Spleen (tissue), 7 donors: ENCODE data around the gene GNG7.
"Not testable (repeated sequence)": the region's sequence is repeated elsewhere in the genome, so short reads cannot be mapped to it uniquely, and the experiment has no call there.

Source experiments
- CTCF ChIP-seq, 11 experiments: fragments of 200-600 bp in 7 of 11; fragments of 450-650 bp in 4 of 11; sonication (generic) in 4 of 11; IDR thresholded peaks in 8 of 11; conservative IDR thresholded peaks in 3 of 11; 1 replicate in 7 of 11; 2 replicates in 4 of 11; pipeline versions ENCODE4 v1.4.0 to v1.8.0; 2016 to 2021; ENCODE audit warnings: antibody characterized with exemption in 11 of 11, inconsistent platforms in 4 of 11, mild to moderate bottlenecking in 1 of 11
- POLR2A ChIP-seq, 3 donors: fragments of 450-650 bp; IDR thresholded peaks; one replicate each; pipeline ENCODE4 v1.5.1; 2017; ENCODE audit warnings: antibody characterized with exemption in 3 of 3, mild to moderate bottlenecking in 1 of 3
- POLR2AphosphoS5 ChIP-seq, 3 donors: sonication (generic); formaldehyde crosslinking; IDR thresholded peaks; one replicate each; pipeline ENCODE4 v1.5.1; 2017; ENCODE audit warnings: antibody characterized with exemption in 3 of 3
- donor health status: DM: no; HTN: no; CAD: no; lungs with moderate emphysema.
- donor health status: DM: no; HTN: no; CAD: no.
- donor health status: DM: no; HTN: no; CAD: no.

- not testable (repeated sequence) for TF ChIP-seq CTCF (IDR thresholded peaks at IDR 0.05 in 8 of 11, conservative IDR thresholded peaks at IDR 0.05 in 3 of 11); POLR2A (IDR thresholded peaks at IDR 0.05); POLR2AphosphoS5 (IDR thresholded peaks at IDR 0.05)
Measured at GRCh38 chr19:2580396-2580795, 122.1 kb downstream of the GNG7 start.
